Measurements from ENCODE around the gene CNKSR3.

The CNKSR3 gene

DNA sequence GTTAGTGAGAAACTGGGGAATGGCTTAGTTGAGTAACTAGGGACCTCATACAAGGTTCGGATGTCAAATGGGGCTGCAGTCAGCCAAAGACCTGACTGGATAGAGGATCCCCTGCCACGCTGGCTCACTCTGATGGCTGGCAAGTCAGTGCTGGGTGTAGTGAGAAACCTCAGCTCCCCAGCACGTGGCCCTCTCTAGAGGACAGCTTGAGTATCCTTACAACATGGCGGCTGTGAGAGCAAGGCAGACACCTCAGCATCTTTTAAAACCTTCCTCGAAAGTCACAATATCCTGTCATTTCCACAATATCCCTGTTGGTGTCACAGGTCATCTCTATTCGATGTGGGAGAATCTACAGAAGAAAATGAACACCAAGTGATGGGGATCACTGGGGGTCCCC lies 127.2 kb downstream of the CNKSR3 start:
- ATAC-seq (ENCODE audit: insufficient read depth, low read depth) (no peak), DNase-seq (no peak)
- TF ChIP-seq CTCF (IDR thresholded peaks at IDR 0.05; ENCODE audit: borderline replicate concordance, extremely low read depth, low read length, poor library complexity, severe bottlenecking) (no peak), EZH2 (IDR thresholded peaks at IDR 0.05; ENCODE audit: borderline replicate concordance, low read depth, low read length, severe bottlenecking) (no peak)
- Histone ChIP-seq H2AFZ (ENCODE audit: low read depth, low read length) (no peak overlapping the region), H3K4me1 (ENCODE audit: insufficient read depth, low read length) (no peaks in the 10 kb centered on the region), H3K79me2 (ENCODE audit: insufficient read depth, low read length) (no peaks in the 10 kb centered on the region), H3K4me3 (ENCODE audit: low read depth in 1 of 2, low read length in 2 of 2) (no peak overlapping the region), H3K4me2 (ENCODE audit: insufficient read depth, low read length) (no peak overlapping the region), H3K9ac (ENCODE audit: low read depth, low read length) (no peak overlapping the region), H4K20me1 (ENCODE audit: insufficient read depth, low read length) (no peaks in the 10 kb centered on the region), H3K9me3 (ENCODE audit: insufficient read depth, low read length, severe bottlenecking) (no peaks in the 10 kb centered on the region), H3K27me3 (ENCODE audit: insufficient read depth, low read length, poor library complexity) (peaks cover 3% of the 10 kb centered on the region), H3K36me3 (ENCODE audit: insufficient read depth, low read length) (no peaks in the 10 kb centered on the region), H3K27ac (ENCODE audit: low read length) (no peak overlapping the region)

DNA sequence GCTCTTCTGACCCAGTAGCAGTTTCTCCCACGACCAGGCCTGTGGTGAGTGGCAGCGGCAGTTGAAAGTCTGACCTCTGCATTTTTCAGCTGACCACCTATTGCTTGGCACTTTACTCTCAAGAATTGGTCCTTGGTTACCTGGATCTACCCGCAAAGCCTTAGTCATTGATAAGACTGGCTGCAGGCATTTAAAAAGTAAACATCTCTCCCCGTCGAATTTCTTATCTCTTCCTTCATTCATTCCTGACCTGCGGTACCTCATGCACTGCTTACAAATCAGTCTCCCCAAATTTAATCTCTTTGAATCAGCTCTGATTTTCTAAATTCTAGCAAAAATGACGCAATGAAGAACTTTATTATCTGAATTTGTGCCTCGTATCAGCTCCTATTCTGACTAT lies 127.7 kb downstream of the CNKSR3 start:
- Histone ChIP-seq H3K9me3 (ENCODE audit: insufficient read depth, low read length, severe bottlenecking) (no peaks in the 10 kb centered on the region), H3K4me1 (ENCODE audit: insufficient read depth, low read length) (no peaks in the 10 kb centered on the region), H3K4me2 (ENCODE audit: insufficient read depth, low read length) (no peak overlapping the region), H3K27ac (ENCODE audit: low read length) (no peak overlapping the region), H2AFZ (ENCODE audit: low read depth, low read length) (no peak overlapping the region), H4K20me1 (ENCODE audit: insufficient read depth, low read length) (no peaks in the 10 kb centered on the region), H3K36me3 (ENCODE audit: insufficient read depth, low read length) (no peaks in the 10 kb centered on the region), H3K27me3 (ENCODE audit: insufficient read depth, low read length, poor library complexity) (peaks cover 3% of the 10 kb centered on the region), H3K79me2 (ENCODE audit: insufficient read depth, low read length) (no peaks in the 10 kb centered on the region), H3K4me3 (ENCODE audit: low read depth in 1 of 2, low read length in 2 of 2) (no peak overlapping the region), H3K9ac (ENCODE audit: low read depth, low read length) (no peak overlapping the region)
- DNase-seq (no peak), ATAC-seq (ENCODE audit: insufficient read depth, low read depth) (no peak)
- TF ChIP-seq CTCF (IDR thresholded peaks at IDR 0.05; ENCODE audit: borderline replicate concordance, extremely low read depth, low read length, poor library complexity, severe bottlenecking): no peak
- TF ChIP-seq EZH2 (IDR thresholded peaks at IDR 0.05; ENCODE audit: borderline replicate concordance, low read depth, low read length, severe bottlenecking): no peak

DNA sequence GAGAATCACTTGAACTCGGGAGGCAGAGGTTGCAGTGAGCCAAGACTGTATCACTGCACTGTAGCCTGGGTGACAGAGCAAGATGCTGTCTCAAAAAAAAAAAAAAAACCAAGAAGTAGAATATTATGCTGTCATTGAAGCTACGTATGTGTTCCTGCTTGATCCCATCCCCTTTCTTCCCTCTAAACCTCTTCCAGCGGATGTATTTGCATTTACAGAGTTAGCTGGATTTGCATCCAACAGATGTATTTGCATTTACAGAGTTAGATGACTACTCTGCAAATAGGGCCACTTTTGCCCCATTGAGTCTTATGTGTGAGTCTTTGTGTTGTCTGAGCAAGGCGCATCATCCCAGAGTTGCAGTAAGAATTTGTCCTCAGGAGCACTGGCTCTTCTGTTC lies 128.9 kb downstream of the CNKSR3 start:
- no peak for TF ChIP-seq EZH2 (IDR thresholded peaks at IDR 0.05; ENCODE audit: borderline replicate concordance, low read depth, low read length, severe bottlenecking)
- no peak for TF ChIP-seq CTCF (IDR thresholded peaks at IDR 0.05; ENCODE audit: borderline replicate concordance, extremely low read depth, low read length, poor library complexity, severe bottlenecking)
- H3K27me3 ChIP-seq (ENCODE audit: insufficient read depth, low read length, poor library complexity): no peaks in the 10 kb centered on the region
- H3K4me3 ChIP-seq (ENCODE audit: low read depth in 1 of 2, low read length in 2 of 2): no peak overlapping the region
- H3K4me1 ChIP-seq (ENCODE audit: insufficient read depth, low read length): no peaks in the 10 kb centered on the region
- no peak overlapping the region for H3K27ac ChIP-seq (ENCODE audit: low read length)
- no peak overlapping the region for H3K4me2 ChIP-seq (ENCODE audit: insufficient read depth, low read length)
- DNase-seq (no peak), ATAC-seq (ENCODE audit: insufficient read depth, low read depth) (no peak)
- H4K20me1 ChIP-seq (ENCODE audit: insufficient read depth, low read length): no peaks in the 10 kb centered on the region
- H3K36me3 ChIP-seq (ENCODE audit: insufficient read depth, low read length): no peaks in the 10 kb centered on the region
- H3K9ac ChIP-seq (ENCODE audit: low read depth, low read length): no peak overlapping the region
- no peak overlapping the region for H2AFZ ChIP-seq (ENCODE audit: low read depth, low read length)
- no peaks in the 10 kb centered on the region for H3K9me3 ChIP-seq (ENCODE audit: insufficient read depth, low read length, severe bottlenecking)
- H3K79me2 ChIP-seq (ENCODE audit: insufficient read depth, low read length): no peaks in the 10 kb centered on the region

DNA sequence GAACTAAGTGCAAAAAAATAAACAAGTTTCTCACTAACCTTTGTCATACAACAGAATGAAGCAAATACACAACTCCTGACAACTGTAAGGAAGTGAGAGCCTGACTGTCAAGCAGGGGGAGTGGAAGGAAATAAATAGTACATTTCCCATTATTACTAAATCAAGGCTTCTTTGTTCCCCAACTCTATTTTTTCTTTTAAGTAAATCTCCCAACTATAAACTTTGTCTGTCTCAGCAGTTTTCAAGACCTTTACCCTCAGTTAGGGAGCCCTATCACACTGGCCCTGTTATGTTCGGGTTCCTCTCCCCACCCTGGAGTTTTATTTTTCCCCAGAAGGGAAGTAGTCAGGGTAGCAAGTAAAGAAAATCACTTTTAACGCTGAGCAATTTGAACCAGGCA lies 129.7 kb downstream of the CNKSR3 start:
- Histone ChIP-seq H3K27me3 (ENCODE audit: insufficient read depth, low read length, poor library complexity) (no peaks in the 10 kb centered on the region), H3K4me3 (ENCODE audit: low read depth in 1 of 2, low read length in 2 of 2) (no peak overlapping the region), H3K79me2 (ENCODE audit: insufficient read depth, low read length) (no peaks in the 10 kb centered on the region), H3K4me1 (ENCODE audit: insufficient read depth, low read length) (no peaks in the 10 kb centered on the region), H3K9ac (ENCODE audit: low read depth, low read length) (no peak overlapping the region), H4K20me1 (ENCODE audit: insufficient read depth, low read length) (no peaks in the 10 kb centered on the region), H3K4me2 (ENCODE audit: insufficient read depth, low read length) (no peak overlapping the region), H2AFZ (ENCODE audit: low read depth, low read length) (no peak overlapping the region), H3K27ac (ENCODE audit: low read length) (no peak overlapping the region), H3K36me3 (ENCODE audit: insufficient read depth, low read length) (no peaks in the 10 kb centered on the region), H3K9me3 (ENCODE audit: insufficient read depth, low read length, severe bottlenecking) (no peaks in the 10 kb centered on the region)
- DNase-seq (no peak), ATAC-seq (ENCODE audit: insufficient read depth, low read depth) (no peak)
- no peak for TF ChIP-seq EZH2 (IDR thresholded peaks at IDR 0.05; ENCODE audit: borderline replicate concordance, low read depth, low read length, severe bottlenecking)
- TF ChIP-seq CTCF (IDR thresholded peaks at IDR 0.05; ENCODE audit: borderline replicate concordance, extremely low read depth, low read length, poor library complexity, severe bottlenecking): no peak

Measured in DND-41 (cell line).